GM12892 (cell line): ENCODE data around the gene PANK4.

Experiments
- DNase-seq: peaks from one replicate; pipeline ENCODE4 v3.0.0; 2011; ENCODE audit not compliant: insufficient read length
- FAIRE-seq: peaks from 2 replicates; lab custom pipeline; 2011; peaks lifted over from hg19 to GRCh38; lab: Jason Lieb, UNC
- POLR2A ChIP-seq: IDR thresholded peaks from 2 replicates; pipeline ENCODE4 v1.6.1; 2011; ENCODE audit warnings: low read depth, low read length, control low read depth
- POLR2AphosphoS5 ChIP-seq: IDR thresholded peaks from 2 replicates; pipeline ENCODE4 v1.6.1; 2011; ENCODE audit warnings: low read depth, low read length, control low read depth
- TAF1 ChIP-seq: IDR thresholded peaks from 2 replicates; pipeline ENCODE4 v1.6.1; 2011; ENCODE audit warnings: low read depth, mild to moderate bottlenecking, control low read depth, low read length, borderline replicate concordance

PANK4 gene

GRCh38 chr1:2540816-2541492, 14.6 kb upstream of the PANK4 start:
- no peak for FAIRE-seq
- TF ChIP-seq POLR2AphosphoS5, result no peak
- no peak for TF ChIP-seq TAF1
- no peak for TF ChIP-seq POLR2A
- no peak for DNase-seq

GRCh38 chr1:2539312-2539907, 13.0 kb upstream of the PANK4 start:
- DNase-seq, result no peak
- TF ChIP-seq TAF1 (no peak), POLR2AphosphoS5 (no peak), POLR2A (no peak)
- no peak for FAIRE-seq

- TF ChIP-seq TAF1 (no peak), POLR2AphosphoS5 (no peak), POLR2A (no peak)
- FAIRE-seq (no peak), DNase-seq (no peak)
Observed at GRCh38 chr1:2538872-2539271, 12.5 kb upstream of the PANK4 start.

GRCh38 chr1:2538376-2538775, 12.0 kb upstream of the PANK4 start:
- DNase-seq (no peak), FAIRE-seq (no peak)
- TF ChIP-seq POLR2AphosphoS5, result no peak
- TF ChIP-seq TAF1, result no peak
- no peak for TF ChIP-seq POLR2A

GRCh38 chr1:2537784-2538115, 11.4 kb upstream of the PANK4 start:
- FAIRE-seq, result no peak
- DNase-seq, result no peak
- TF ChIP-seq POLR2A (no peak), TAF1 (no peak), POLR2AphosphoS5 (no peak)

- DNase-seq, result no peak
- no peak for TF ChIP-seq POLR2AphosphoS5
- TF ChIP-seq TAF1, result no peak
- no peak for TF ChIP-seq POLR2A
- no peak for FAIRE-seq
Observed at GRCh38 chr1:2535981-2536380, 9.6 kb upstream of the PANK4 start.

GRCh38 chr1:2535455-2535854, 9.1 kb upstream of the PANK4 start:
- TF ChIP-seq POLR2AphosphoS5 (no peak), TAF1 (no peak), POLR2A (no peak)
- FAIRE-seq, result no peak
- no peak for DNase-seq

GRCh38 chr1:2534687-2535441, 8.5 kb upstream of the PANK4 start:
- DNase-seq (no peak), FAIRE-seq (no peak)

GRCh38 chr1:2534315-2534686, 7.9 kb upstream of the PANK4 start:
- no peak for FAIRE-seq

More at GRCh38 chr1:2534687-2535441, 8.5 kb upstream of the PANK4 start:
- no peak for TF ChIP-seq TAF1
- no peak for TF ChIP-seq POLR2A
- no peak for TF ChIP-seq POLR2AphosphoS5

GRCh38 chr1:2533365-2533764, 7.0 kb upstream of the PANK4 start:
- FAIRE-seq (no peak), DNase-seq (no peak)
- no peak for TF ChIP-seq POLR2AphosphoS5
- no peak for TF ChIP-seq POLR2A
- no peak for TF ChIP-seq TAF1

More at GRCh38 chr1:2534315-2534686, 7.9 kb upstream of the PANK4 start:
- no peak for TF ChIP-seq POLR2AphosphoS5
- no peak for TF ChIP-seq TAF1
- TF ChIP-seq POLR2A, result no peak
- no peak for DNase-seq

- no peak for TF ChIP-seq POLR2A
- no peak for TF ChIP-seq POLR2AphosphoS5
- TF ChIP-seq TAF1, result no peak
- no peak for FAIRE-seq
- DNase-seq, result no peak
Observed at GRCh38 chr1:2532485-2533160, 6.2 kb upstream of the PANK4 start.
